ENCODE measurements around the gene MED9.

Gene MED9

DNA sequence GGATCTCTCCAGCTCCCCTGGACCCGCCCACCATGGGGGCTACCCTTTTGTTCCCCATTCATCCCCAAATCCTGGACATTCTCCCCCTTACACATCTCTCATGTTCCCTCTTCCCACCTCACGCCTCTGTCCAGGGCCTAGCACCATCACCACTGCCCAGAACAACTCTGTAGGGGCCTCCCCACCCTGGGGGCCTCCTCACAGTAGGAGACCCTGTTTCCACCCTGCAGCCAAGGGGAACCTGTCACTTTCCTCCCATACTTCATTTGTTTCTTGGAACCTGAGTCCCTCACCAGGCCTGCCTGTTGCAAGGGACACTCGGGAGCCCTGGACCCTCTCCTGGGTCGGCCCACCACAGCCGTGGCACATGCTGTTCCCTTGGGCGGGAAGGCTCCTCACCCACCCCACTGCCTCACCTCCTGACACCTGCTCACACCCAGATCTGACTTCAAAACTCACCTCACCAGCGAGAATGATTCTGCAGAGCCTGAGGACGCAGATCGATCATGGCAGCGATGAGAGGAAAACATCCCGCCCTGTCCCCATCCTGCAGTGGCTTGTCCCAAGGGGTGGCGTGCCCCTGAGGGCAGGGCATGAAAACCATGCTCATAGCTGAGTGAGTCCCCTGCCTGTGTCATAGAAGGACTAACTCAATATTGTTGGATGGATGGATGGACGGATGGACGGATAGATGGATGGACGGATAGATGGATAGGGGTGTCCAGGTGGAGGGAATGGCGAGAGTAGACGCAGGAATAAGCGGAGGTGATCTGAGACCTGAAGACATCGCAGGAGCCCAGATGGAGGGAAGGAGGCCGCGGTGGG is 26.2 kb downstream of the MED9 start:
- no peaks in the 10 kb centered on the region for H3K27me3 ChIP-seq (ENCODE audit: insufficient read depth, low read length)
- no peak overlapping the region for H3K27ac ChIP-seq (ENCODE audit: low read depth, low read length, poor library complexity, severe bottlenecking)
- no peak overlapping the region for H3K4me3 ChIP-seq (ENCODE audit: low read depth, low read length, poor library complexity, severe bottlenecking)
- no peaks in the 10 kb centered on the region for H3K79me2 ChIP-seq (ENCODE audit: insufficient read depth, low read length)
- H2AFZ ChIP-seq (ENCODE audit: low read length) = no peak overlapping the region
- TF ChIP-seq, protein P1, sequence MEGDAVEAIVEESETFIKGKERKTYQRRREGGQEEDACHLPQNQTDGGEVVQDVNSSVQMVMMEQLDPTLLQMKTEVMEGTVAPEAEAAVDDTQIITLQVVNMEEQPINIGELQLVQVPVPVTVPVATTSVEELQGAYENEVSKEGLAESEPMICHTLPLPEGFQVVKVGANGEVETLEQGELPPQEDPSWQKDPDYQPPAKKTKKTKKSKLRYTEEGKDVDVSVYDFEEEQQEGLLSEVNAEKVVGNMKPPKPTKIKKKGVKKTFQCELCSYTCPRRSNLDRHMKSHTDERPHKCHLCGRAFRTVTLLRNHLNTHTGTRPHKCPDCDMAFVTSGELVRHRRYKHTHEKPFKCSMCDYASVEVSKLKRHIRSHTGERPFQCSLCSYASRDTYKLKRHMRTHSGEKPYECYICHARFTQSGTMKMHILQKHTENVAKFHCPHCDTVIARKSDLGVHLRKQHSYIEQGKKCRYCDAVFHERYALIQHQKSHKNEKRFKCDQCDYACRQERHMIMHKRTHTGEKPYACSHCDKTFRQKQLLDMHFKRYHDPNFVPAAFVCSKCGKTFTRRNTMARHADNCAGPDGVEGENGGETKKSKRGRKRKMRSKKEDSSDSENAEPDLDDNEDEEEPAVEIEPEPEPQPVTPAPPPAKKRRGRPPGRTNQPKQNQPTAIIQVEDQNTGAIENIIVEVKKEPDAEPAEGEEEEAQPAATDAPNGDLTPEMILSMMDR (IDR thresholded peaks at IDR 0.05; ENCODE audit: low read length) = no peak
- no peaks in the 10 kb centered on the region for H4K20me1 ChIP-seq (ENCODE audit: insufficient read depth, low read length)
- H3K36me3 ChIP-seq (ENCODE audit: insufficient read depth, low read length) = no peaks in the 10 kb centered on the region
- H3K9ac ChIP-seq (ENCODE audit: low read length) = no peak overlapping the region
- no peak overlapping the region for H3K4me2 ChIP-seq (ENCODE audit: low read length)
- no peaks in the 10 kb centered on the region for H3F3A ChIP-seq (ENCODE audit: insufficient read depth, low read length)
- H3K4me1 ChIP-seq (ENCODE audit: insufficient read depth, low read length, severe bottlenecking) = no peaks in the 10 kb centered on the region
- H3K9me2 ChIP-seq (ENCODE audit: low read depth, low read length) = no peaks in the 10 kb centered on the region
- no peaks in the 10 kb centered on the region for H3K9me3 ChIP-seq (ENCODE audit: low read length)

DNA sequence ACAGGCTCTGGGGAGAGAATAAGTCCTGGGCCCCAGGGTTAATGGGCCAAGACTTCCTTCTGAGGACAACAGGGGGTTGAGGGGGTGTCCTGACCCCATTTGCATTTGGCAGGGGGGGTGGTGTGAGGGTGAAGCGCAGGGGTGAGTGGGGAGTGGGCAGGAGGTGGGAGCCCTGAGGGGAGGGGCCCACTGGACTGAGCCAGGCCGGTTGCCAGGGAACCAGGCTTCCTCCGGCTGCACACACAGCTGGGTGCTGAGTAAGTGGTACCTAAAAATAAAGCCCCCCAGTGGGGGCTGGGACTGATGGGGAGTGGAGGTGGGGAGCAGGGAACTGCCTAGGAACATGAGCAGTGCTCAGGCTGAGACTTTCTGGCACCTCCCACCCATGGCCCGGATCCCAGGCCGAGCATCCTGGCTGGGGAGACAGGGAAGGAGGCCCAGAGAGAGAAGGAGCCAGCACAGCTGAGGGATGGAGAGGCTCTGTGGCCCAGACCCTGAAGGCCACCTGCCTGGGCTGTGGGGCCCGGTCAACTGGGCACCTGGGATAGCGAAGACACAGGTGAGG is 26.8 kb downstream of the MED9 start:
- Histone ChIP-seq H3K36me3 (ENCODE audit: insufficient read depth, low read length) (no peaks in the 10 kb centered on the region), H3K4me3 (ENCODE audit: low read depth, low read length, poor library complexity, severe bottlenecking) (no peak overlapping the region), H4K20me1 (ENCODE audit: insufficient read depth, low read length) (no peaks in the 10 kb centered on the region), H3K9me2 (ENCODE audit: low read depth, low read length) (no peaks in the 10 kb centered on the region), H3K27me3 (ENCODE audit: insufficient read depth, low read length) (no peaks in the 10 kb centered on the region), H3K9ac (ENCODE audit: low read length) (no peak overlapping the region), H3F3A (ENCODE audit: insufficient read depth, low read length) (no peaks in the 10 kb centered on the region), H3K79me2 (ENCODE audit: insufficient read depth, low read length) (no peaks in the 10 kb centered on the region), H3K9me3 (ENCODE audit: low read length) (no peaks in the 10 kb centered on the region), H2AFZ (ENCODE audit: low read length) (no peak overlapping the region), H3K4me2 (ENCODE audit: low read length) (no peak overlapping the region), H3K27ac (ENCODE audit: low read depth, low read length, poor library complexity, severe bottlenecking) (no peak overlapping the region), H3K4me1 (ENCODE audit: insufficient read depth, low read length, severe bottlenecking) (no peaks in the 10 kb centered on the region)
- TF ChIP-seq, protein P1 (IDR thresholded peaks at IDR 0.05; ENCODE audit: low read length) = no peak
- TF ChIP-seq EZH2 (IDR thresholded peaks at IDR 0.05; ENCODE audit: borderline replicate concordance, low read length) = no peak

DNA sequence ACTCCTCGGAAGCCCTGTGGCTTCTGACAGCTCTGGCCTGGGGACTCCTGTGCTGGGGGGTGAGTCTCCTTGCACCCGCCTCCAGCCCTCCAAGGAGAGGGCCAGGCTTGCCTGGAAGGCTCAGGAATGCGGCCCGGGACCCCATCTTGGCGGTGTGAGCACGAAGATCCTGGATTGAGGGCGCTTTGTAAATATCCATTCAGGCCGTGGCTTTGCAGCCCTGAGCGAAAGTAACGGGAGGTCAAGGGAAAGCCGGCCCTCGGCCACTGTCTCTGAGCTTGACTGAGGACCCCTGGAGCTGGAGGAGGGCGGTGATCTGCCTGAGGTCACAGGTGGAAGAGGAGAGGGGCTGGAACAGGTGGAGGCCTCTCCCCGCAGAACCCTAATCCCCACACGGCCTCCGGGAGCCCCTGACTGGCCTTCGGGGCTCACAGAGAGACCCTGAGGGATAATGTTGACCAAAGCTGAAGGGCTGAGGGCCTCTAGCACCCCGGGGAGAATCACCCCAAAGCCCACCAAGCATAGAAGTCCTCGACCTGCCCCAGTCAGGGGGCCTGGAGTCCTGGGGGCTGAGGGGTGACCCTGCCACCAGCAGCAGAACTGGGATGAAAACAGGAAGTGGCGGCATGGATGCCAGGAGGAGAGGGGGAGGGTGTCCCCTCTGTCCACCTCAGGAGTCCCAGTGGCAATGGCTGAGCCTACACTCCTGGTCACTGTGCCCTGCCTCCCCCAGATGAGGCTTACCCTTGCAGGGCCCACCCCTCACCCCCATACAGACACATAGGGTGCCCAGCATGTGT is 27.7 kb downstream of the MED9 start:
- TF ChIP-seq EZH2 (IDR thresholded peaks at IDR 0.05; ENCODE audit: borderline replicate concordance, low read length) = no peak
- TF ChIP-seq, protein P1 (IDR thresholded peaks at IDR 0.05; ENCODE audit: low read length) = no peak
- Histone ChIP-seq H3K9ac (ENCODE audit: low read length) (no peak overlapping the region), H2AFZ (ENCODE audit: low read length) (no peak overlapping the region), H3K27me3 (ENCODE audit: insufficient read depth, low read length) (no peaks in the 10 kb centered on the region), H3K9me3 (ENCODE audit: low read length) (no peaks in the 10 kb centered on the region), H4K20me1 (ENCODE audit: insufficient read depth, low read length) (no peaks in the 10 kb centered on the region), H3K9me2 (ENCODE audit: low read depth, low read length) (no peaks in the 10 kb centered on the region), H3F3A (ENCODE audit: insufficient read depth, low read length) (no peaks in the 10 kb centered on the region), H3K4me2 (ENCODE audit: low read length) (no peak overlapping the region), H3K36me3 (ENCODE audit: insufficient read depth, low read length) (no peaks in the 10 kb centered on the region), H3K4me1 (ENCODE audit: insufficient read depth, low read length, severe bottlenecking) (no peaks in the 10 kb centered on the region), H3K27ac (ENCODE audit: low read depth, low read length, poor library complexity, severe bottlenecking) (no peak overlapping the region), H3K4me3 (ENCODE audit: low read depth, low read length, poor library complexity, severe bottlenecking) (no peak overlapping the region), H3K79me2 (ENCODE audit: insufficient read depth, low read length) (no peaks in the 10 kb centered on the region)
